ENCODE results near the gene DCLK1. TPM values are rescaled to one million over a fixed set of nuclear protein-coding genes. Genes with fewer than 3 reads are reported as not detected.

Gene DCLK1
- total and polyA plus RNA-seq, 10 of the 15 experiments (the other 5 are each of a cell fraction or from before 2014, with no cell fraction given): not detected

GRCh38 chr13:35792911-35793310, 338.3 kb downstream of the DCLK1 start:
- SMC1A ChIA-PET (ENCODE audit: uncharacterized antibody, unreplicated experiment): interaction anchor here (0.6 to 1.5 kb wide), 3 partner anchors 11 to 137 kb away, joined by 3 read pairs; no protein-coding TSS in a partner anchor
- no peak overlapping the region for H2AFZ ChIP-seq (ENCODE audit: control insufficient read depth, low read depth, low read length)
- H3K27me3 ChIP-seq (replicated peaks in 1 of 2; ENCODE audit: control insufficient read depth in 2 of 2, insufficient read depth in 2 of 2, low read length in 1 of 2): no peaks in the 10 kb centered on the region
- no TSS peak for BruUV-seq (replicated peaks)
- no peak overlapping the region for H3K9ac ChIP-seq (ENCODE audit: control insufficient read depth, insufficient read depth, low read length)
- RAD21 ChIA-PET (ENCODE audit: unreplicated experiment): interaction anchor here (1.1 to 1.6 kb wide), 2 partner anchors 69 to 162 kb away, joined by 3 to 4 read pairs; no protein-coding TSS in a partner anchor
- H3K4me1 ChIP-seq (ENCODE audit: control insufficient read depth, insufficient read depth, low read length): no peaks in the 10 kb centered on the region
- FAIRE-seq (no peak), ATAC-seq (no peak), DNase-seq (ENCODE audit: low read depth, low spot score) (no peak)
- H3K4me3 ChIP-seq: no peak overlapping the region
- WGBS (ENCODE audit: insufficient coverage, insufficient replicate concordance, low lambda C conversion rate, missing lambda C conversion rate): 40% methylated on average over 2 of the region's 2 CpGs
- no peaks in the 10 kb centered on the region for H3K9me3 ChIP-seq (replicated peaks; ENCODE audit: control insufficient read depth, insufficient read depth, low read length)
- H4K20me1 ChIP-seq (ENCODE audit: control insufficient read depth, insufficient read depth): no peaks in the 10 kb centered on the region
- intact Hi-C loops (cut with micrococcal nuclease; ENCODE audit: unreplicated experiment) (no loop called here), in situ Hi-C loops (cut with MboI) (no loop called here)
- H3K36me3 ChIP-seq (ENCODE audit: control insufficient read depth in 2 of 2, insufficient read depth in 2 of 2, low read length in 1 of 2): no peaks in the 10 kb centered on the region
- H3K4me2 ChIP-seq (ENCODE audit: control insufficient read depth, insufficient read depth): no peak overlapping the region
- H3K27ac ChIP-seq (ENCODE audit: control insufficient read depth, insufficient read depth): no peak overlapping the region
- no peaks in the 10 kb centered on the region for H3K79me2 ChIP-seq (ENCODE audit: control insufficient read depth, insufficient read depth, low read length)
- CTCF ChIA-PET: interaction anchor here (1.2 to 1.3 kb wide), 2 partner anchors 25 to 34 kb away, joined by 3 to 4 read pairs; no protein-coding TSS in a partner anchor
- POLR2A ChIA-PET: no interaction called here
- no peak for TF ChIP-seq EP300 (IDR thresholded peaks at IDR 0.05; ENCODE audit: borderline replicate concordance in 1 of 2, control insufficient read depth in 1 of 2, low read depth in 2 of 2, low read length in 2 of 2)
- no peak for TF ChIP-seq SRF (IDR thresholded peaks at IDR 0.05; ENCODE audit: low read depth in 2 of 2, low read length in 2 of 2)
- no peak for TF ChIP-seq SMAD5 (IDR thresholded peaks at IDR 0.05; ENCODE audit: low read depth)
- TF ChIP-seq REST (IDR thresholded peaks at IDR 0.05; ENCODE audit: low read depth, low read length): no peak
- no peak for TF ChIP-seq ESRRA (IDR thresholded peaks at IDR 0.05; ENCODE audit: low read length)
- TF ChIP-seq WRNIP1 (IDR thresholded peaks at IDR 0.05; ENCODE audit: borderline replicate concordance, low read depth, low read length): no peak
- TF ChIP-seq IKZF2 (IDR thresholded peaks at IDR 0.05): no peak
- TF ChIP-seq PRDM15 (CRISPR knock-in tag; IDR thresholded peaks at IDR 0.05): no peak
- no peak for TF ChIP-seq BCL3 (IDR thresholded peaks at IDR 0.05; ENCODE audit: borderline replicate concordance, insufficient read depth, low read depth, low read length, poor library complexity, severe bottlenecking)
- no peak for TF ChIP-seq ZBTB4 (CRISPR knock-in tag; IDR thresholded peaks at IDR 0.05)
- no peak for TF ChIP-seq MXI1 (IDR thresholded peaks at IDR 0.05; ENCODE audit: low read depth, low read length)
